Measurements from ENCODE around the gene B9D1. TPM values are rescaled to one million over a fixed set of nuclear protein-coding genes. Genes with fewer than 3 reads are reported as not detected.

Gene B9D1
- total and polyA plus RNA-seq, 9 of the 15 experiments (the other 6 are each of a cell fraction or from before 2014, with no cell fraction given) = 8.9 to 28.0 (median 17.9) TPM

- no peak for TF ChIP-seq ZBTB49 (CRISPR knock-in tag; IDR thresholded peaks at IDR 0.05; ENCODE audit: borderline replicate concordance)
- peak; percentile 51; the same call in 1 of the 2 replicates for TF ChIP-seq XRCC5 (IDR thresholded peaks at IDR 0.05; ENCODE audit: low read depth, low read length)
- peak; percentile 41 for TF ChIP-seq KDM5B (IDR thresholded peaks at IDR 0.05; ENCODE audit: insufficient replicate concordance, low read depth, low read length)
- TF ChIP-seq CREM (IDR thresholded peaks at IDR 0.05; ENCODE audit: low read depth) = peak; percentile 83
- peak; percentile 57 for TF ChIP-seq ZFX (CRISPR knock-in tag; IDR thresholded peaks at IDR 0.05)
- TF ChIP-seq CHD7 (IDR thresholded peaks at IDR 0.05; ENCODE audit: low read depth, low read length) = no peak
- peak in 1 of 2 experiments; percentile 67; a peak in 2 of 4 replicates for TF ChIP-seq HDAC1 (IDR thresholded peaks at IDR 0.05)
- TF ChIP-seq RBM22 (IDR thresholded peaks at IDR 0.05; ENCODE audit: low read depth, low read length, poor library complexity, severe bottlenecking) = peak; percentile 98
- TF ChIP-seq, protein P1, sequence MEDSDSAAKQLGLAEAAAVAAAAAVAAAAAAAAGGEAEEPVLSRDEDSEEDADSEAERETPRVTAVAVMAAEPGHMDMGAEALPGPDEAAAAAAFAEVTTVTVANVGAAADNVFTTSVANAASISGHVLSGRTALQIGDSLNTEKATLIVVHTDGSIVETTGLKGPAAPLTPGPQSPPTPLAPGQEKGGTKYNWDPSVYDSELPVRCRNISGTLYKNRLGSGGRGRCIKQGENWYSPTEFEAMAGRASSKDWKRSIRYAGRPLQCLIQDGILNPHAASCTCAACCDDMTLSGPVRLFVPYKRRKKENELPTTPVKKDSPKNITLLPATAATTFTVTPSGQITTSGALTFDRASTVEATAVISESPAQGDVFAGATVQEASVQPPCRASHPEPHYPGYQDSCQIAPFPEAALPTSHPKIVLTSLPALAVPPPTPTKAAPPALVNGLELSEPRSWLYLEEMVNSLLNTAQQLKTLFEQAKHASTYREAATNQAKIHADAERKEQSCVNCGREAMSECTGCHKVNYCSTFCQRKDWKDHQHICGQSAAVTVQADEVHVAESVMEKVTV (CRISPR knock-in tag; IDR thresholded peaks at IDR 0.05) = peak; percentile 90
- peak; percentile 39; the same call in 1 of the 2 replicates for TF ChIP-seq HIVEP1 (CRISPR knock-in tag; IDR thresholded peaks at IDR 0.05)
- TF ChIP-seq CXXC5 (CRISPR knock-in tag; IDR thresholded peaks at IDR 0.05) = peak; percentile 67
Observed at GRCh38 chr17:19362277-19363113, at the start of gene B9D1 (continued).

Data from K562 (cell line).